Neuronal stem cell (in vitro differentiated cells): ENCODE measurements around the gene CIP2A.

Experiments used
- DNase-seq: peaks from one replicate; pipeline ENCODE4 v3.0.0-alpha.2; 2013; ENCODE audit warnings: low spot score
- H2AFZ ChIP-seq: one replicate; pipeline ENCODE4 v1.6.1; 2013; ENCODE audit warnings: mild to moderate bottlenecking, low read length, inconsistent platforms
- H2AK5ac ChIP-seq: 2 replicates; pipeline ENCODE4 v1.6.1; 2013; ENCODE audit warnings: low read depth, mild to moderate bottlenecking, inconsistent platforms, low read length, moderate library complexity, mixed read lengths
- H2BK120ac ChIP-seq: 2 replicates; pipeline ENCODE4 v1.6.1; 2013; ENCODE audit warnings: low read depth, mild to moderate bottlenecking, inconsistent platforms, low read length, moderate library complexity, mixed read lengths
- H2BK12ac ChIP-seq: one replicate; pipeline ENCODE4 v1.6.1; 2013; ENCODE audit warnings: low read length, inconsistent platforms
- H2BK15ac ChIP-seq: 2 replicates; pipeline ENCODE4 v1.6.1; 2013; ENCODE audit warnings: mild to moderate bottlenecking, low read length, inconsistent platforms, mixed read lengths
- H2BK5ac ChIP-seq: one replicate; pipeline ENCODE4 v1.6.1; 2013; ENCODE audit warnings: inconsistent platforms, mild to moderate bottlenecking, low read length, moderate library complexity
- H3K14ac ChIP-seq: one replicate; pipeline ENCODE4 v1.6.1; 2013; ENCODE audit warnings: low read length, inconsistent platforms
- H3K18ac ChIP-seq: 2 replicates; pipeline ENCODE4 v1.6.1; 2013; ENCODE audit warnings: low read length, inconsistent platforms
- H3K23ac ChIP-seq: 2 replicates; pipeline ENCODE4 v1.6.1; 2013; ENCODE audit warnings: low read depth, mild to moderate bottlenecking, mixed read lengths, low read length, inconsistent platforms; ENCODE audit not compliant: poor library complexity
- H3K27ac ChIP-seq: replicated peaks from 3 replicates; pipeline ENCODE4 v1.5.1; 2013; ENCODE audit warnings: low read length, inconsistent platforms
- H3K27me3 ChIP-seq, 3 experiments: 2 replicates each; pipeline ENCODE4 v1.6.1; 2013; ENCODE audit warnings: low read length in 3 of 3, mild to moderate bottlenecking in 2 of 3, inconsistent platforms in 1 of 3, low read depth in 1 of 3, mixed read lengths in 1 of 3, moderate library complexity in 1 of 3; ENCODE audit not compliant: control insufficient read depth in 3 of 3, insufficient read depth in 3 of 3
- H3K36me3 ChIP-seq, 2 donors: replicated peaks in 1 of 2; 2 replicates each; pipeline ENCODE4 v1.6.1; 2013; ENCODE audit warnings: low read length in 2 of 2; ENCODE audit not compliant: control insufficient read depth in 2 of 2, insufficient read depth in 2 of 2
- H3K4ac ChIP-seq: 2 replicates; pipeline ENCODE4 v1.6.1; 2013; ENCODE audit warnings: inconsistent platforms, mild to moderate bottlenecking, low read length, moderate library complexity
- H3K4me1 ChIP-seq, 2 donors: 1 replicate in 1 of 2; 2 replicates in 1 of 2; pipeline ENCODE4 v1.6.1; 2013; ENCODE audit warnings: low read length in 2 of 2, low read depth in 1 of 2; ENCODE audit not compliant: control insufficient read depth in 2 of 2, insufficient read depth in 1 of 2
- H3K4me2 ChIP-seq: one replicate; pipeline ENCODE4 v1.6.1; 2013; ENCODE audit warnings: mild to moderate bottlenecking, low read length, inconsistent platforms; ENCODE audit not compliant: insufficient read depth, poor library complexity, severe bottlenecking
- H3K4me3 ChIP-seq, 2 donors: 2 replicates each; pipeline ENCODE4 v1.5.1; 2013; ENCODE audit warnings: low read length in 2 of 2, mild to moderate bottlenecking in 2 of 2, inconsistent platforms in 1 of 2, moderate library complexity in 1 of 2
- H3K79me1 ChIP-seq: one replicate; pipeline ENCODE4 v1.6.1; 2013; ENCODE audit warnings: low read depth, mild to moderate bottlenecking, inconsistent platforms, low read length, moderate library complexity
- H3K9ac ChIP-seq: one replicate; pipeline ENCODE4 v1.6.1; 2013; ENCODE audit warnings: mild to moderate bottlenecking, low read depth, low read length, inconsistent platforms; ENCODE audit not compliant: poor library complexity
- H3K9me3 ChIP-seq, 2 donors: replicated peaks in 1 of 2; 2 replicates each; pipeline versions ENCODE3 to v1.6.1; 2013; ENCODE audit warnings: low read length in 2 of 2, mild to moderate bottlenecking in 2 of 2, inconsistent platforms in 1 of 2, low read depth in 1 of 2, mixed read lengths in 1 of 2, moderate library complexity in 1 of 2; ENCODE audit not compliant: control insufficient read depth in 2 of 2, insufficient read depth in 1 of 2
- H4K8ac ChIP-seq: one replicate; pipeline ENCODE4 v1.6.1; 2013; ENCODE audit warnings: low read depth, mild to moderate bottlenecking, inconsistent platforms, low read length, moderate library complexity
- H4K91ac ChIP-seq: one replicate; pipeline ENCODE4 v1.6.1; 2013; ENCODE audit warnings: low read length, low read depth, mild to moderate bottlenecking, inconsistent platforms; ENCODE audit not compliant: poor library complexity
- WGBS, 2 donors: extraction: QIAGEN DNeasy Blood & Tissue Kit; methylation state at CpG; one replicate each; pipeline ENCODE4 v1.1.7; 2013; ENCODE audit warnings: missing lambda C conversion rate in 2 of 2, mixed read lengths in 1 of 2; ENCODE audit not compliant: insufficient read length in 2 of 2, insufficient replicate concordance in 1 of 2; ENCODE audit errors: extremely low coverage in 2 of 2; 5-methylcytosine and 5-hydroxymethylcytosine counted together

CIP2A gene

GRCh38 chr3:108525971-108526370 is 63.3 kb downstream of the CIP2A start:
- Histone ChIP-seq H3K9ac (no peak overlapping the region), H4K8ac (no peak overlapping the region), H2AK5ac (no peak overlapping the region), H3K4me1 (peaks cover 0 to 3% of the 10 kb centered on the region in 2 donors), H2AFZ (no peak overlapping the region), H3K27me3 (no peaks in the 10 kb centered on the region), H2BK15ac (no peak overlapping the region), H3K36me3 (no peaks in the 10 kb centered on the region), H3K79me1 (no peaks in the 10 kb centered on the region), H3K9me3 (peaks cover 0 to 4% of the 10 kb centered on the region in 2 donors), H4K91ac (no peak overlapping the region), H3K4me3 (no peak overlapping the region), H3K23ac (no peak overlapping the region), H3K4me2 (no peak overlapping the region), H3K18ac (no peak overlapping the region), H3K4ac (no peak overlapping the region), H2BK12ac (no peak overlapping the region), H2BK5ac (no peak overlapping the region), H3K27ac (no peak overlapping the region), H3K14ac (no peak overlapping the region), H2BK120ac (no peak overlapping the region)
- WGBS, 2 donors: no CpG with 5 or more reads among the region's 2 CpGs
- DNase-seq: no peak

- Histone ChIP-seq H2AFZ (no peak overlapping the region), H3K4ac (no peak overlapping the region), H3K9me3 (peaks cover 0 to 4% of the 10 kb centered on the region in 2 donors), H3K27ac (no peak overlapping the region), H4K91ac (no peak overlapping the region), H3K4me1 (peaks cover 0 to 3% of the 10 kb centered on the region in 2 donors), H3K23ac (no peak overlapping the region), H3K4me3 (no peak overlapping the region), H2BK120ac (no peak overlapping the region), H3K36me3 (no peaks in the 10 kb centered on the region), H4K8ac (no peak overlapping the region), H2AK5ac (no peak overlapping the region), H2BK5ac (no peak overlapping the region), H3K14ac (no peak overlapping the region), H3K4me2 (no peak overlapping the region), H3K9ac (no peak overlapping the region), H2BK15ac (no peak overlapping the region), H3K79me1 (no peaks in the 10 kb centered on the region), H3K27me3 (no peaks in the 10 kb centered on the region), H2BK12ac (no peak overlapping the region), H3K18ac (no peak overlapping the region)
- DNase-seq: no peak
- WGBS, 2 donors: no CpG with 5 or more reads among the region's 2 CpGs
Measured at GRCh38 chr3:108525256-108525655, 64.0 kb downstream of the CIP2A start.

- Histone ChIP-seq H3K4me3 (no peak overlapping the region), H3K23ac (no peak overlapping the region), H3K27me3 (no peaks in the 10 kb centered on the region), H3K18ac (no peak overlapping the region), H2BK12ac (no peak overlapping the region), H3K36me3 (no peaks in the 10 kb centered on the region), H3K14ac (no peak overlapping the region), H3K9ac (no peak overlapping the region), H3K27ac (no peak overlapping the region), H4K8ac (no peak overlapping the region), H3K9me3 (peaks cover 0 to 4% of the 10 kb centered on the region in 2 donors), H2BK120ac (no peak overlapping the region), H2AK5ac (no peak overlapping the region), H2AFZ (peak overlapping the region; percentile 75), H4K91ac (no peak overlapping the region), H2BK15ac (no peak overlapping the region), H3K4me2 (no peak overlapping the region), H3K79me1 (no peaks in the 10 kb centered on the region), H3K4me1 (peaks cover 0 to 2% of the 10 kb centered on the region in 2 donors), H2BK5ac (no peak overlapping the region), H3K4ac (no peak overlapping the region)
- no peak for DNase-seq
- no CpG with 5 or more reads among the region's 2 CpGs for WGBS, 2 donors
Measured at GRCh38 chr3:108524537-108524936, 64.7 kb downstream of the CIP2A start.

GRCh38 chr3:108518895-108519294 is 70.3 kb downstream of the CIP2A start:
- H3K4me1 ChIP-seq: peaks cover 0 to 3% of the 10 kb centered on the region in 2 donors
- WGBS, 2 donors: no CpG with 5 or more reads among the region's 1 CpG
- no peak overlapping the region for H3K4ac ChIP-seq
- no peaks in the 10 kb centered on the region for H3K36me3 ChIP-seq
- no peak overlapping the region for H2BK12ac ChIP-seq
- no peak overlapping the region for H3K18ac ChIP-seq
- H2BK5ac ChIP-seq: no peak overlapping the region
- no peaks in the 10 kb centered on the region for H3K27me3 ChIP-seq
- H3K4me2 ChIP-seq: no peak overlapping the region
- DNase-seq: no peak
- no peak overlapping the region for H3K27ac ChIP-seq
- no peak overlapping the region for H3K23ac ChIP-seq
- no peaks in the 10 kb centered on the region for H3K9me3 ChIP-seq
- H2BK120ac ChIP-seq: no peak overlapping the region
- no peak overlapping the region for H2BK15ac ChIP-seq
- H4K8ac ChIP-seq: no peak overlapping the region
- no peaks in the 10 kb centered on the region for H3K79me1 ChIP-seq
- no peak overlapping the region for H3K4me3 ChIP-seq
- H2AK5ac ChIP-seq: no peak overlapping the region
- H2AFZ ChIP-seq: no peak overlapping the region
- H4K91ac ChIP-seq: no peak overlapping the region
- H3K9ac ChIP-seq: no peak overlapping the region
- H3K14ac ChIP-seq: no peak overlapping the region
